GM12874 (cell line): ENCODE results near the gene HOXA6.

ENCODE experiments used
- CTCF ChIP-seq: IDR thresholded peaks from 2 replicates; pipeline ENCODE4 v1.5.1; 2011; ENCODE audit warnings: low read depth, mild to moderate bottlenecking, control low read depth, low read length, moderate library complexity; ENCODE audit not compliant: insufficient read depth

The HOXA6 gene

DNA sequence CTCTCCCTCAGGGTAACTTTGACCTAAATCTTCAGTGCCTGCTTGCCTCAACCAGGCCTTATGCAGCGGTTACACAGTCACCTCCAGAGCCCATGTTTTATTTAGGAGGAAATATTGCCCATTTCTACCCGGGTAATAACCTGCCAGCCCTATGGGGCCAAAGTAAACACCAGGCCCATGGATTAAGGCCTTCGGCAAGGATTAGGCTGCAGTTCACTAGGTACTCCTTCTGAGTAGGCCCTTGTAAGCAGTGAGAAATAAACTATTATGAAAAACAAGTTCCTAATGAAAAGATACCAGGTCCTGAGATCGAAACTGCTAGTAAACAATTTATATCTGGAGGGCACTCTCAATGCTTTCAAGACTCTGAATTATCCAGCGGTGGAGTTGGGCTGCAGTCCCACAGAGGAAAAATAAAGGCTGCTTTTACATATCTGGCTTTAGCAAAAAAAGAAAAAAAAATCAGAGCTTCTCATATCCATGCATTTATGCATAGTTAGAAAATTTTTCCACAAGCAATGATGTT lies 30.3 kb upstream of the HOXA6 start:
- TF ChIP-seq CTCF, result no peak

DNA sequence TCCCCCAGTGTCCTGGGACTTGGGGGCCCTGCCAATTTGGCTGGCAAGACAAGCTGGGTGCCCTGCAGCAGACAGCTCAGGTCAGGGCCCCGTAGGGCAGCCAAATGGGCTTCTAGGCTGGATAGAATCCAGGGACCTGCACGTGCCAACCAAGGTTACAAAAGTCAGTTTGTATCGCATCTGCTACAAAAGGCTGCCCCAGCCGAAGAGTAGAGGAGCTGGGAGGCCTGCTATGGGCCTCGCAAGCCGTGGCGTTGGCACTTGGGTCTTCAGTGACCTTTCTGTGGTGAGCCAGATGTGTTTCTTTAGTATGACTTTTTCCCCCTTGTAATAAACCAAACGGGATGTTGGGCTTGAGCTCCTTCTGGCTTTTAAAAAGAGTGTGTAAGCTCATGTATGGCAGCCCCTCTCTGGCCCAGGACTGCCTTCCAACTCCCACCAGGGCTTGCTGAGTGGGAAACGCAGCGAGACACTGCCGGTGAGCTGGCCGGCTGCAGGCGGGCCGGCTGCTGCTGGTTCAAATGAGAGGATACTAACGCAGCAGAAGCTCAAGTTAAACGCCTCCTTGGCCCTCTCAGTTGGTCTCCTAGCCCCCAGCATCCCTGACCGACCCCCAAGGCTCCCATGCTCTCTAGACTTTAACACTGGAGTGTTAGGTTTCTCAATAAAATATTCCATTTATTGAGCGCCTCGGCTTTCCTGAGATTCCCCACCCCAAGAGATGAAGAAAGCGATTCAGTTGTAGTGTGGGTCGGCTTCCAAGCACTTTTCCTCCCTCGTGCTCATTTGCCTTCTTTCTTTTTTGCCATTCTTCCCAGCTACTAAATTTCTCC lies 29.6 kb upstream of the HOXA6 start:
- TF ChIP-seq CTCF, result no peak

DNA sequence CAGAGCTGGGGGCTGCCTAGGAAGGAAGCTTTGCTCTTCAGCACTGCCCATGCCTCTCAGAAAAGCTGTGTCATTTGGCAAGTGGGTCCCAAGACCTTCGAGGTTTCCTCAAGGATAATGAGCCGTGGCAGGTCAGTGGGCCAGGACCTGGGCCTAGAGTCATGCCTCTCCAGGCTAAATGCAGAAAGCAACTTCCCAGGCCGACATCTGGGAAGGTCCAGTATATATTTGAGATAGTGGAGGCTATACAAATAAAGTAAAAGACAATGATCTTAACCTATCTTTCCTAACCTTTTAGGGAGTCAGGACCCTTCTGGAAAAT lies 28.9 kb upstream of the HOXA6 start:
- no peak for TF ChIP-seq CTCF

GRCh38 chr7:27175626-27176523 lies 28.3 kb upstream of the HOXA6 start:
- TF ChIP-seq CTCF, result no peak

DNA sequence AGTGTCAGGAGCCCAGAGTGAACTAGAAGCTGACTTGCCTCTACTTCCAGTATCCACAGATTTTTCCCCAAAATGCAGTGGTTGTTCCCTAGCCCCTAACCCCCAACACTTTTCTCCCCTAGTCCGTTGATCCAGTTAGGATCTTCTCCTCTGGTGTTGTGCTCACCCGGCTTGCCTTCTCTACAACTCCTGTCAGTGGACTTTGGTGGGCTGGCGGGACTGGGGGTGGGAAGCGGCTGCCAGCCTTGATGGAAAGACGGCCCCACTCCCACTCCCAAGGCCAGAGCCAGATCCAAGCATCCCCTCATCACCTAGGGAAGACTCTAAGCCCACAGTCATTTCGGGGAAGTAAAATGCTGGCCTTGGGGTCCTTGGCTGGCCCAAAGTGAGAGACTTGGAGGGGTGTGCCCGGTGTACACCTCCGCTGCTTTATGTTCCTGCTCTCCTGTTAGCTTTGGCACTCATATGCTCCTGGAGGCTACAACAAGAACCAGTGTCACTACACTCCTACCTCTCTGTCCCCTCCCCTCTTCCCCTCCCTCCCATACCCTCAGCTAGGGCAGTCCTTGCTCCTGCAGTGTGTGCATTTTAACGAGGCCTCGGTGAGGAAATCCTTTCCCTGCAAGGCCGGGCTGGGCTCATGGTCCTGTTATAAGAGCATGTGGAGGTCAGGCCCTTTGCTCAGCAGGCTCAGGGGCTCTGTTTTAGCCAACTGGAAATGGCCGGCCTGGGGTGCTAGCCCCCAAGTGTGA lies 27.5 kb upstream of the HOXA6 start:
- no peak for TF ChIP-seq CTCF

DNA sequence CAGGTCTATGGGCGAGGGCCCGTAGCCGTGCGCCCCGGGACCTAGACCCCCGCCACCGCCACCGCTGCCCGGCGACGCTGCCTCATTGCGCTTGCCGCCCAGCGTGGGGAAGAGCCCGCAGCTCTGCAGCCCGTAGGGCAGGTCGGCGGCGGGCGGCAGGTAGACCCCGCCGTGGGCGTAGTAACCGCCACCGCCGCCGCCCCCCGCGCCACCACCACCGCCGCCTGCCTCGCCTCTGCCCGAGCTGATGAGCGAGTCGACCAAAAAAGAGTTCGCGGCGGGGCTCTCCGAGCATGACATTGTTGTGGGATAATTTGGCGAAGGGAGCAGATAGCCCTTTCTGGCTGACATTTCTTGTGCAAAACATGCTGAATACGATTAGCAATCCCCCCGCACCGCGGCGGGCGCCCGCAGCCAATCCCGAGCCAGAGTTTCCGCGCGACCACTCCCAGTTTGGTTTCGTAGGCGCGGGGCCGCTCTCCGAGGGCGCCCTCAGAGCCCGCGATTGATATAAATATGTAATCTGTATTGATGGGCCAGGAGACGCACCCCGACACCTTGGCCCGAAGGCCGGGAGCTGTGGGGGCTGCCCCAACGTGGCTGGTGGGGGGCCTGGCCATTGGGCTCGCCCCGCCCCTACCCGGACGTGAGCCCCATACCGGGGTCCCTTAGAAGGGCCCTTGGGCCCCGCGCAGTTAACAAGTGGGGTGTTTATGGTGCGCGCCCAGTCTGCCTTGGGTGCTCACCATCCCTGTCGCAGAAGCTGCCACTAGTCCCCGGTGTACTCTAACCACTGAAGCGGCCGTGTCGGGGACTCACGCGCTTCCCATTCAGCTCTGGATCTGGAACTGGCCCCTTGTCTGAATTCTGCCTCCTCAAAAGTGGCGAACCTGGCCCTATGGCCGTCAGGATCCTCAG lies 26.6 kb upstream of the HOXA6 start, which contains the start of gene HOXA10:
HOXA10 (minus strand) TSS at position 365 of the 918 bp plus-strand sequence; CDS start at position 351, 14 bp downstream.
- no peak for TF ChIP-seq CTCF
